GM18868 (cell line): Measurements from ENCODE around the gene MEI1.
"Not testable (repeated sequence)": the region's sequence is repeated elsewhere in the genome, so short reads cannot be mapped to it uniquely, and the experiment has no call there.

Experiments used
- ATAC-seq: cut with Tn5 transposase; IDR thresholded peaks from one replicate; pipeline ENCODE4 v1.9.1; 2021; ENCODE audit warnings: mild to moderate bottlenecking, moderate library complexity; ENCODE audit not compliant: unreplicated experiment

MEI1 gene

GRCh38 chr22:41676134-41676533 is 23.2 kb upstream of the MEI1 start:
- ATAC-seq: no peak

- no peak for ATAC-seq
These were observed 17.7 kb upstream of the MEI1 start for GRCh38 chr22:41681616-41682015.

GRCh38 chr22:41682033-41682807 is 17.1 kb upstream of the MEI1 start:
- peak; percentile 48 for ATAC-seq

- ATAC-seq: no peak
These were observed 16.3 kb upstream of the MEI1 start for GRCh38 chr22:41683052-41683451.

- ATAC-seq: no peak
These were observed 15.7 kb upstream of the MEI1 start for GRCh38 chr22:41683616-41684015.

- no peak for ATAC-seq
These were observed 15.1 kb upstream of the MEI1 start for GRCh38 chr22:41684194-41684593.

- not testable (repeated sequence) for ATAC-seq
These were observed 12.4 kb upstream of the MEI1 start for GRCh38 chr22:41686890-41687289.

- ATAC-seq: no peak
These were observed 11.4 kb upstream of the MEI1 start for GRCh38 chr22:41687901-41688364.

GRCh38 chr22:41688365-41689211 is 10.7 kb upstream of the MEI1 start, which contains the start of gene SNU13:
Gene SNU13, minus strand, starts transcription at chr22:41688867. Its CDS starts 71 bp downstream, at chr22:41688796.
- ATAC-seq: peak; percentile 67

GRCh38 chr22:41690476-41690875 is 8.8 kb upstream of the MEI1 start:
- ATAC-seq: no peak

GRCh38 chr22:41695211-41695610 is 4.1 kb upstream of the MEI1 start:
- no peak for ATAC-seq

GRCh38 chr22:41696703-41697102 is 2.6 kb upstream of the MEI1 start:
- ATAC-seq: no peak

- ATAC-seq: no peak
These were observed 2.1 kb upstream of the MEI1 start for GRCh38 chr22:41697126-41697775.

GRCh38 chr22:41700108-41700364 is 733 bp downstream of the MEI1 start:
- no peak for ATAC-seq

GRCh38 chr22:41702763-41703162 is 3.5 kb downstream of the MEI1 start:
- ATAC-seq: no peak

GRCh38 chr22:41709341-41709740 is 10.0 kb downstream of the MEI1 start:
- no peak for ATAC-seq

GRCh38 chr22:41713004-41713403 is 13.7 kb downstream of the MEI1 start:
- no peak for ATAC-seq

GRCh38 chr22:41722496-41722895 is 23.2 kb downstream of the MEI1 start:
- no peak for ATAC-seq

GRCh38 chr22:41725510-41726110 is 26.3 kb downstream of the MEI1 start:
- no peak for ATAC-seq

GRCh38 chr22:41731609-41732008 is 32.3 kb downstream of the MEI1 start:
- ATAC-seq: no peak

- no peak for ATAC-seq
These were observed 32.9 kb downstream of the MEI1 start for GRCh38 chr22:41732096-41732772.
